Kidney glomerular epithelial cell (primary cell): ENCODE measurements around the gene BRD3.

Experiments used
- DNase-seq: peaks from one replicate; lab custom pipeline; 2025; lab: John Stamatoyannopoulos, UW

BRD3 gene

DNA sequence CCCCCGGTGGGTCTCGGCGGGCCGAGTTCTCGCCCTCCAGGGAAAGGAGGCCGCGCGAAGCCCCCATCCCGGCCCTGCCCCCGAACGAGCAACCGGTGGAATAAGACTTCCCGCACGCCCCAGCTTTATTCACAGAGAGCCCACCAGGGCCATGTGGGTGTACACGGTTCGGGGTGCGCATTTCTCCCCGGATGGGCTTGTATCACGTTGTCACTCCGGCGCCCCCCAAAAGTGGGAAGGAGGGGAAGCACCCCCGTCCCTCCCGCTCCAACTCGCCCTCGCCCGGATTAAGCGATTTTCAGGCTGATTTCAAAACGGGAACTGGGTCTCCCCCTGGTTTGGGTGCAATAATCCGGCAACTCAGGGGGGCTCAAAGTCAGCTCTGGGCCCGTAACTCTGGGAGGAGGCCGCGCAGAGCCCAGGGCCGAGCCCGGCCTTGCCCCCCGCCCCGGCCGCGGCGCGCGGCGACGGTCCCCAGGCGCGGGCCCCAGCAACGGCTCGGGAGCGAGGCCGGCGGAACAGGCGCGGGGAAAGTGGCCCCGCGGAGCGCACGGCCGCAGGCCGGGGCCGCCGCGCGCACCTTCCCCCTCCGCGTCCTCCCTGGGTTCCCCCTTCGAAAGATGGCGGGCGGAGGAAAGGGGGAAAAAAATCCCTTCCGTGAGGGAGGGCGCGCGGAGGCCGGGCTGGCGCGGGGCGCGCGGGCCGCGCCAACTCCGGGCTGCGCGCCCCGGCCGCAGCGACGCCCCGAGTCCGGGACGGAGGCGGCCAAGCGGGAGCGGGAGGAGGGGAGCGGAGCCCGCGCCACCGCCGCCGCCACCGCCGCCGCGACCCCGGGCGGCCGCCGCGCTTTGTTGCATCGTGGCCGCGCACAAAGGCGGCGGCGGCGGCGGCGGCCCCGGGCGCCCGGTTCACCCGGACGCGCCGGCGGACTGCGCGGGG lies 644 bp downstream of the BRD3 start:
- no peak for DNase-seq

DNA sequence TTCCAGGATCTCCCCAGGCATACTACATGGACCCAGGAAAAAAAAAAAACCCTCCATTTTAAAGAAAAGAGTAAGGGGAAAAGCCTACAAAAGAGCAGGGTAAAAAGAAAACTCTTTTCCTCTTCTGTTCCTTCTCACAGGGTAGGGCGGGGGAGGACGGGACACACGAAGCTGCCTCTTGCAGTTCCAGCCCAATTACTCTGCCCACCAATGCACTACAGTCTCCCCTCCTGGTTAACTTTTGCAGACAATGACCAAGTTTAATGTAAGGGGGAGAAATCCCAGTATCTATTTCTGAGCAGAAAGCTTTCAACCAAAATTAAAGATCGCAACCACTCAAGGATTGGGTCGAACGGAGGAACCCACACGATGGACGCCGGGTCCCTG lies 1.3 kb downstream of the BRD3 start:
- no peak for DNase-seq

DNA sequence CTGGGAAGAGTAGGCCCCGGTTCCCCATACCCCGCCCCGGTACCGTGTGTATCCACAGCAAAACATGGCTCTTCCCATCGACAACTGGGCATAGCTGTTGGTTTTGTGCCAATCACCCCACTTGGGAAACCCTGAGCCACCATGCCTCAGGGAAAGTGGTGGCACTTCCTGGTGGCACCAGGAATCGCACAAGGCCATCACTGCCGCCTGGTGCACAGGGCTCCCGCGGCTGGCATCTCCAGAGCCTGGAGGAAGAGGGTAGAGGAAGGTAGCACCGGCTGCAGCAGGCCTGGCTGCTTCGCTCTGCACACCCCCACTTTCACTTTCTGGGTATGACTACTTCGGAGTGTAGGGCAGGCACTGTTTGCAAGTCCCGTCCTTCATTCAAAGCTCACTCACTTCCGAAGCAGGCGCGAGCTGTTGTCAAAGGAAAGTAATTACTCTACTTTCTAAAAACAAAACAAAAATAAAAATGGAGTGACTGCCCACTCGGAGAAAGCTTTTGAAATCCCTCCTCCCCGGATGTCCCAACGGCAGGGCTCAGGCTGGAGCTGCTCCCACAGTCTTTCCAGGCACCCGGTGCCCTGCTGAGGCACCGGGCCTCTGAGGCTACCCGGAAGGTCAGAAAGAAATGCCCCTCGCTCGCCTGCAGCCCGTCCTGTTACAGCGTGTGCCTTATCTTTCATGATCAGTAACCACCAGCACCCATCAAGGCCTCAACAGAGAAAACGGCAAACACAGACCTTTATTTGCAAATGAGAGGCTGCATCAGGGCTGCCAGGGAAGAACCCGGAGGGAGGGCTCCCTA lies 2.0 kb downstream of the BRD3 start:
- DNase-seq, result peak; percentile 48

DNA sequence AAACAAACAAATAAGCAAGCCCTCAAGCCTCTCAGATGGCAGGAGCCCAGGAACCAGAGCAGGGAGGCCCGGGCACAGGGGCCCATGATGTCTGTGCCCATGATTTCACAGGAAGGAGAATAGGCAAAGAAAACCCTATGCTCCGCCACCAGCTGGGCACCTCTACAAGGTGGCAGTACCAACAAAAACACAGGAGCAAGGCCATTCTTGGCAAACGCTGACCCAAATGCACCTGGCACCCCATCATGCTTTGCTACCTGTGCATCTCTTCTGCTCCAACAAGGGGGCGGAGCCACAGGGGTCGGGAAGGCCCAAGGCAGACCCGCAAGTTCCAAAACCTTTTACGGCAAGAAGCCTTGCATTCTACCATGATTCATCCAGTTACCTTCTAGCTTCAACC lies 3.1 kb downstream of the BRD3 start:
- no peak for DNase-seq

DNA sequence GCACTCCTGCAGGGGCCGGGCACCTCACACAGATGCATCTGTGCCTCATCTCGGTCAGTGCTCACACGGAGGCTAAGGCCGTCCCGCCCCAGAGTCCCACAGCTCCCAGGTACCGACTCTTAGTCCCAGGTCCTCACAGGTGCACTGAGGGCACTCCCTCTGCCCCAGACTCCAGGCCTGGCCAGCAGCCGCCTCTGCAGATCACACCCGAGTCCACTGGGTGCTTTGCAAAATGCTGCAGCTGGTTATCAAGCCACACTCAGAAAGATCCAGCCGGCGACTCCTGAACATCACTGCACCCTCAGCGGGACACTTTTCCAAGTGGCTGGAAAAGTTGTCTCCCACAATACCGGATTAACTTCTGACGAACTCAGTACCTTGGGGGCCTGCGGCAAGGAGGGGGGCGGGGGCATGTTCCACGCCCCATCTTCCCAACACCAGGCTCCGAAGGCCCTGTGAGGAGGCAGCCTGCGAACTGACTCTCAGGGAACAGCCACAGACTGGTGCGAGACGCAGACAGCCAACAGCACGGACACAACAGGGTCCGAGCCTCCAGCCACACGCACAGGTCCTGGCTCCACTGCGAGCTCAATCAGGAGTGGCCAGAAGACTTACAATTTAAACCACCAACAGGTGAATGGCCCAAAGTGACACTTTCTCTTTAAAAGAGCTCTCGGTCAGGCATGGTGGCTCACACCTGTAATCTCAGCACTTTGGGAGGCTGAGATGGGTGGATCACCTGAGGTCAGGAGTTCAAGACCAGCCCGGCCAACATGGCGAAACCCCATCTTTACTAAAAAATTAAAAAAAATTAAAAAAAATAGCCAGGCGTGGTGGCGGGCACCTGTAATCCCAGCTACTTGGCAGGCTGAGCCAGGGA lies 4.0 kb downstream of the BRD3 start:
- DNase-seq, result no peak

DNA sequence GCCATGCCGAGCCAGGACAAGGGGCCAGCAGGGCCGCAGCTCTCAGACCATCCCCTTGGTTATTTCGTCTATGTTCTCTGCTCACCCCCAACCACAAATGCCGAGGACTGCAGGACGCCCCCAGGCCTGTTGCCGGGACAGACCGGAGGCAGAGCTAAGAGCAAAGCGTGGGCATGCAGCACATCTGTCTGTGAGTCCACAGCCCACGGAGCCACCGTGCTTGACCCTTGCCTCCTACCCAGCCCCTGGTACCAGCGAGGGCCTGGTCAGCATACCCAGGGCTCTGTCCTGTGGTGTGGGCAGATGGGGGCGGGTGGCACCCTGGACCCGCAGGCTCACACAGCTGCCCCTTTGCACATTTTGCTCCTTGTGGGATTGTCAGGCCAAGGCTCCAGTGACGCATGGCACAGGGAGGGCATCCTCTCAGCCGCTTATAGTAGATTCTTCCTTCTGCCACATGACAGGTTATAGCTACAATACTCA lies 4.7 kb downstream of the BRD3 start:
- DNase-seq, result no peak

DNA sequence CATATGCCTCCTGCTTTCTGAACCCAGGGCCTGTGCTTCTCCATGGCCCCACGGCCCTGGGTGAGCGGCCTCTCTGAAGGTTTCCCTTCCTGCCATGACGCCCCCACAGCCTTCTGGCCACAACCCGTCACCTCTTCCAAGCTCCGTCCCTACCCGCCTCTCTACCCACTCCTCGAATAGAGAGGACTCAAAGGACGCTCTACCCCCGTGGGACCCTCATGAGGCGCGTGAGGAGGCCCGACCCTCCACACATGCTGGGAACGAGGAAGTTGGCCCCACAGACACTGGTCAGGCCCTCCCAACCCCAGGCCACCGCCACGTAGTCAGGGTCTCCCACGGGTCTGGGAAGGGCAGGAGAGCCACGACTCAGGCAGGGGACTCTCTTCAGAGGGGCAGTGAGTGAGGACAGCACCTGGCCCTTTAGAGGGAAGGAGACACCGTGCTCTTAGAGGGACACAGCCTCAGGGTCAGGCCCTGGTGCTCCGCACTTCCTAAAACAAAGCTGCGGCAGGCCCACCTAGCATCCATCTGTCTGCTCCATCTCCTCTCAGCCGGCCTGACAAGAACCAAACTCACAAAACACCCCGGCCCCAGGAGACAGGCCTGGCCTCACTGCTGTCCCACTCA lies 5.3 kb downstream of the BRD3 start:
- DNase-seq, result no peak

DNA sequence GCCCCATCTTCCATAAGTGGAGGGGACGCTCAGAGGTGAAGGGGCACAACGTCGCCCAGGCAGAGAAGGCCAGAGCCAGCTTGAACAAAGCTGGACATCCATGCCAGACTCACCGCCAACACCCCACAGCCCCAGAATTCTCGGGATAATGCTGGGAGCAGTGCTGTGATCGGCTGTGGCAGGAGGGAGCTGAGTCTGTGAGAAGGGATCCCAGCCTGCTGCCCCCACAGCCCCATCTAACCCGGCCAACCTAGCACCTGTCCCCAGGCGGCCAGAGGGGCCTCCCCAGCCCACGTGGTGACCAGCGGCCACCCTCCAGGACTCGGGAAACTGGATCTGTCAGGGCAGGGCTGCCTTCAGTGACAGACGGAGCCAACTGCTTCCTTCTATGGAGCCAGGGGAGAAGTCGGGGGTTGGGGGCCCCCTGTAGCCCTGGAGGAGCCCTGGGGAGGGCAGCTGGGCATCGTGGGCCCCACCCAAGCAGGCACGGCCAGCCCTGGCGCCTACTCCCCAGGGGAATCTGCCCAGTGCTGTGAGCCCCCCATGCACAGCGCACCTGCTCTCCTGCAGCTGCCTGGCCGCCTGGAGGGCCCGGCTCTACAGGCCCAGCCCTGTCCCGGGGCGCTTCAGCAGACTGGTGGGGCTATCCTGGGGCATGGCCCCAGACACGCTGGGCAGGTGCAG lies 6.0 kb downstream of the BRD3 start:
- DNase-seq, result no peak

DNA sequence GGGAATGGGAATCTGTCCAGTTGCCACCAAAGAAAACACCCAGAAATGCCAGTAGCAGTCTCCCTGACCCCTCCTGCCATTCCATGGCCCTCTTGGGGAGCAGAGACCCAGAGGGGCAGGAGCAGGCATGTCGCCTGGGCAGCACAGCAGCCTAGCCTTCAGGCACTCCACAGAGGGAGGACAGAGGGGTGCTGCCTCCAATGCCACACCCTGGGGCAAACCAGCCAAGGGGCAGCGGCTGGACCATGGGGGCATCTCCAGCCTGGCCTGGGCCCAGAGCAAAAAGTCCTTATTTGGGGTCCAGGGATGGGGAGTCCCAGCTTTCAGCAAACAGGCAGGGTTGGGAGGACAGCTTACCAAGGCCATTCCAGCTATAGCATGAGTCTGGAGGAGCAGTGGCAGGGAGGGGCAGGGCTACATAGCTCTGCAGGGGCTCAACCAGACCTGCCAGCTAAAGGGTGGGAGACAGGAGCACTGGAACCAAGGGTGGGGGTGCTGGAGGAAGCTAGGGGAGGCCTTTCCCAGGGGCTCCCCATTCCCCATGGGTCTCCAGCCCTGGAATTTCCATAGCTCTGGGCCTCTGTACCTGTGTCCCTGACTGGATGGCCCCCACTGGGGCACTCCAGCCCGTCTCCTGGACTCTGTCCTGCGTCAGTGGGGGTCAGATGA lies 6.7 kb downstream of the BRD3 start:
- no peak for DNase-seq

DNA sequence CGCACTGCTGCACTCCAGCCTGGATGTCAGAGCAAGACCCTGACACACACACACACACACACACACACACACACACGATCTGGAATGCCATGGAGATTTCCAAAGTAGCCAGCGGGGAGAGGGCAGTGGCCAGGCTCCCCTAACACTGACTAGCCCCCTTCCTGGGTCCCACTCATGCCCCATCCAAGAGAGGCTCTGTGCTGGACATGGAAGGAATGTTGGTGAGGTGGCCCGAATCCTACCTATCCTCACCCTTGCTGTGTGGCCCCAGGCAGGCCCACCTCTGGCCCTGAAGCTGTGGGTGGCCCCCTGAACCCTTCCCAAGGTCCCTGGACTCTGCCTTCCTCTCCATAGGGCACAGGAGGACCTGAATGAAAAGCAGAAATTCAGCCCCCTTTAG lies 7.3 kb downstream of the BRD3 start:
- DNase-seq, result no peak

DNA sequence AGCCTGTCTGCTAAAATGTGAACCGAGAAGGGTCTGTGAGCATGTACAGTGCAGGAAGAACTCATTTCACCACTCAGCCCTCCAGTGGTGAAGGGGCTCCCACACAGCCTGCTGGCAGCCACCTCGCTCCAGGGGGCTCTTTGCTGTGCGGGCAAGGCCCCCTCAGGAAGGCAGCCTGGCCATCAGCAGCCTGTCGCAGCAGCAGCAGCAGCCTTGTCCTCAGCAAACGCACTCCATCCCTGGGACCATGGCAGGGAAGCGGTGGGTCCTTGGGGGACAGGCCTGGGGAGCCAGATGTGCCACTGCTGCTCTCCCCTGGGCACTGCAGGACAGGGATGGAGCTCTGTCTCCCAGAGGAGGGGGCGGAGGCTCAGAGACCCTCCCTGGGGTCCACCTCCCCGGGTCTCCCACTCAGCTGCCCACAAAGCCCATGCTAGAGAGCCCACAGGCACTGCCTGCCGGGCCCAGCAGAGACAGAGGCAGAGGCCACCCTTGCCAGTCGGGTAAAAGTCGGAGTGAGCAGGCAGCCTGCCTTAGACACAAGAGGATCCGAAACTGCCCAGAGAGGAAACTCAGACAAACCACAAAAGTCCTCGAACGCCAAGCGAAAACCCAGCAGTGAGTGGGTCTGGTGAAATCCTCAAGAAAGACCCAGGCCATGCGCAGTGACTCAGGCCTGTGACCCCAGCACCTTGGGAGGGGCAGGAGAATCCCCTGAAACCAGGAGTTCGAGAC lies 8.0 kb downstream of the BRD3 start:
- no peak for DNase-seq

DNA sequence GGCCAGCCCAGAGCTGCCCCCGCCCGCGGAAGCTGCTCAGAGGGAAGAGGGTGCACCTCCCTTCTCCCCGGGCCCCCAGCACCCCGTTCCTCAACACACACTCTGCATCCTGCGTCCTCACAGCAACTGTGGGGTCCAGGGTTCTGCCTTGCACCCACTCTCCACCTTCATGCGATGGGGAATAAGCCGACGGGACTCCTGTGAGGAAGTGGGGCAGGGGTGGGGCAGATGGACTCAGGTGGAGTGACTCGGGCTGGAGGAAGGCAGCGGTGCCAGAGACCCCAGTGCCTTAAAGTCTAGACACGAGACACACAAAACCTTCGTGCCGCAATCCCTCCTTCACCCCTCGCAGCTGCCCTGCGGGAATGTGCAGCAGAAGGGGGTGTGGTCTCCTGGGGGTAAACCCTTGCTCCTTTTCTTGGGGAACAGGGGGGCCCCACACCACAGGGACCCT lies 8.6 kb downstream of the BRD3 start:
- DNase-seq, result no peak

DNA sequence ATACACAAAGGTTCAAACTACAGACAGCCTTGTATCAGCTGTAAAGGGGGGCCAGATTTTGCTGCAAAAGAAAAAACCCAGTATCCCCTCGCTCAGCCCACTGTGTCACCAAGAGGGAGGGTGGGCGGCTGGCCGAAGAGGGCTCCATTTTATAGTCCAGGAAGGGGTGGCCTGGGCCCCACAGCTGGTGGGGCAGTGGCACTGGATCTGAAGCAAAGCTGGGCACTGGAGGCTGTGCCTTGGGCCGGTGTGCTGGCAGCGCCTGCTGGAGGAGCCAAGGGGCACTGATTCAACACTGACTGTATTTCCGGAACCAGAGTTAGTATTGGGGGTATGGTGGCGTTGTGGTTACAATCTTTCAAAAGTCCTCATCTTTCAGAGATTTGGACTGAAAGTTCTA lies 9.1 kb downstream of the BRD3 start:
- DNase-seq, result no peak

DNA sequence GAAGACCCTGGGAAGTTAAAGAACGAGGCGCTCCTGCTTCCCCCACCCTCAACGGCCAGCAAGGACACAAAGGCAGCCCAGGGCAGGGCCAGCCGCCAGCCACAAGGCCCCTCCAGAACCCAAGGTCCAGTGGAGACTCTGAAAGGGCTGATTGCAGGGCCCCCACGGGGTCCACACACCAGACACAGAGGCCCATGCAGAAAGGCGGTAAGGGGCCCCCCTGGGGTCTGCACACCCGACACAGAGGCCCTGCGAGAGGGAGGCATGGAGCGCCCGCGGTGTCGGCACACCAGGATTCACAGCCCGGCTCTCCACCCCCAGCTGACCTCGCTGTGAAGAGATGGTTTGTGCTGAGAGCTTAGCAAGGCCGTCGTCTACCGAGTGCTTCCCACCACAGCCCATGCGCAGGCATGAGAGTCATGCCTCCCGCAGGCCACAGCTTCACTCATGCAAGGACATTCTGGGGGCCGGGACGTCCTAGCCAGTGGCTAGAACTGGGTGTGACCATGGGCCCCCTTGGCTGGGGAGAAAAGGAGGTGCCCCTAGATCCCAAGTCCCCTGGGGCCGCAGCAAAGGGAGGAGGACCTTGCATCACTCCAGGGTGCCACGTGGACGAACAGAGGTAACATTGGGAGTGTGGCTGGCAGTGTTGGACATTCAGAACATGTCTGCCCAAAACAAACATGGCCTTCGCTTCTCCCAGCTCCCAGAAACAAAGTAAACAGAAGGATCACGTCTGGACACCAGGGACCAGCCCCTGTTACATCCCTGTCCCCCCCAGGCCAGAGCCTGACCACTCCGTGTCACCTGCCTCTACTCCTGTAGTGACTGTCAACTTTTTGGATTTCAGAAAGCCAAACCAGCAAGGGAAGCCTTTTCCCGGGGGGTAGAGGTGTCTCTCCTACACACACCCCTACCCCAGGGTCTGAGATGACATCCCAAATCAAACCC lies 9.8 kb downstream of the BRD3 start:
- DNase-seq, result no peak

DNA sequence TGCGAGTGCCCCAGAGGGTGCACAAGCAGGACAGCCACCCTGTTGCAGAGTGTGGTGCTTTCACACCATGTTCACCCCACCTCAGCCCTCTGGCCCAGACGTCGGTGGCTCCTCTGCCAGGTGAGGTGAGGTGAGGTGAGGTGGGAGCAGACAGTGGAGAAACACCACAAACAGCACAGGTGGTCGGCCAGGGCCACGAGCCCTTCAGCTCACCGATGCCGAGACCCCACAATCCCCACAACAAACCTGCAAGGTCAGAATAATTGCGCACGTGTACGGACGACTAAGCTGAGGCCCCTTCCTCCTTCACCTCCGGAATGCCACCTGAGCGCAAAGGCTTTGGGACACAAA lies 10.5 kb downstream of the BRD3 start:
- no peak for DNase-seq

DNA sequence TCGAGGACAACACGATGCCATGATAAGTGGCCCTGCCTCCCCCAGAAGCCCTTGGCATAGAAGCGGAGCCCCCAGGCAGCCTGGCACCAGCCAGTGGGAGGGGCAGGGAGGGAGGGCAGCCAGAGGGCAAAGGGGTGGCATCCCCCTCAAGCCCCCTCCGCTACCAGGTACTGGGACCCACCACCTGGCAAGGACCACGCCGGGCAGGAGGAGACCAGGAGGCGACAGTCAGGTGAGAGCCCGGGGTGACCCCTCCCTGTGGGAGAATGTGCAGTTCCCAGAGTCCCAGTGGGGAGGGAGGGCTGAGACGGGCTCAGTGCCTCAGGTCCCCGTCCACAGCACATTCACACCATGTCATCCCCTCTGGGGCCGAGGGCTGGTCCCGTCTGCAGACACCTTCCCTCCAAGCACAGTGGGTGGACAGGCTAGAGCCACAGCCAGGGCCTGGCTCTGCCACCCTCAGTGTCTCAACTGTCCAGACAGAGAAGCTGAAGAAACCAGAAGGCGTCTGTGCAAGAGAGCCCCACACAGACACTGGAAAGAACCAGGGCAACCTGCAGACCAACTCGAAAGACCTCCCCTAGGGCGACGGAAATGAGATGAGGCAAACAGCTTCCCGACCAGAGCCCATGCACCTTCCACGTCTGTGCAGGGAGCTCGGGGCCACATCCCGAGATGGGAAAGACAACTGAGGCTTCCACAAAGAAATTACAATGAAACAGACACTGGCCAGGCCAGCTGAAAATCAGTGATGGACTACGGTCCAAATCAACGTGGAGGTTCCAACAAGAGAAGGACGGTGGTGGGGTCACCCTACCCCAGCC lies 11.1 kb downstream of the BRD3 start:
- no peak for DNase-seq

DNA sequence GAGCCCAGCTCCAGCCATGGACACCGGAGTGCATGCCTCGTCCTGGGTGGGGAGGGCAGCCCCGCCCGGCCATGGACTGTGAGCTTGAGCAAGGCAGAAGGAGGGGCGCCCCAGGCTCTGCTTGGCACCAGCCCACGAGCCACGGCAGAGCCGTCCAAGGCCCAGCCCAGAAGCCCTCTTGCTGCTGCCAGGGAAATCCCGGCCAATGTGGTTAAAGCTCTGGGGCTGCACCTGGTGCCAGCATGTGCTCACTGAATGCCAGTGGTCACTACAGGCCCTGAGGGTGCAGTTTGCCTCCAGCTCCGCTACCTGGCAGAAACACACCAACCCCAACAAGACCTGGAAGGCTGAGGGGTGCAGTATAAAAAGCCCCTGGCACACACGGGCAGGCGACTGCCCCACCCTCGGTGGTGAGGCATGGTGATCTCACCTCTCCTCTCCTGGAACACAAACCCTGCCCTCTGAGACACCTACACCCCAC lies 11.8 kb downstream of the BRD3 start:
- peak; percentile 59 for DNase-seq
